HG03108 (cell line): ENCODE results near the gene FAM217A.
A peak's percentile ranks its signal among the peaks of the same experiment; 100 is the strongest.

Source experiments
- ATAC-seq: cut with Tn5 transposase; IDR thresholded peaks from one replicate; pipeline ENCODE4 v1.9.1; 2021; ENCODE audit warnings: moderate library complexity; ENCODE audit not compliant: unreplicated experiment

Gene FAM217A

DNA sequence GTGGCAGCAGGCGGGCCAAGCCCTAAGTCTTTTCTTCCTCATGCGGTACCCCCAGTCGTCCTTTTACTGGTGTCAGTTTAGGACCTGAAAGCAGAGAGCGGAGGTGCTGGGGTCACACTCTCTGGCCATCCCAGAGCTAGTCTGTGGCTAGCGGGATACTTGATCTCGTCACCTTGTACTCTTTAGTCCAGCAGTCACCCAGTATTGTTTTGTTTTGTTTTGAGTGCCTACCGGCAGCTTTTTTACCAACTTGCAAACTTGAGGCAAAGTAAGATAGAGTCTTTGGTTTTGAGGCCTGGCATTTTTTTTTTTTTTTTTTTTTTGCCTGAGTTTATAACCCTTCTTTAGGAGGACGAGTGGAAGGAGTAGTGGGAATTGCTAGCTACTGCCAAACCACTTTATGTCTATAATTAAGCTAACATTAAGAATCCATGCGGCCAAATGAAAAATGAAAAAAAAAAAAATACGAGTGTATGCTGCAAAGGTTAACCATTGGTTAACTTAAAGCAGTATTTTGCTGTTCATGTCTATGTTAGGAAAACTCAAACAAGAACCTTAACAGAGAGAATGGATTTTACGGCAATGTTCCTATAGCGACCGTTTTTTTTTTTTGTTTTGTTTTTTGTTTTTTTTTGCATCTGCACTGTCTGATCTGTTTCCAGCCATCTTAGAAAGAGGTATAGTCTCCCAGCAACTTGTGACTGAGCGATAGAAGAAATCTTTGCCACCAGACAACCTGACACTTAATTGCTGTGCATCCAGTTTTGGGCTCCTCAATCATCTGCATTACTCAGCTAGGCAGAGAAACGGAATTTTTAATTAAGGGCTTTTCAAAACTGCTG, 56.9 kb downstream of the FAM217A start:
- peak; percentile 1 for ATAC-seq

DNA sequence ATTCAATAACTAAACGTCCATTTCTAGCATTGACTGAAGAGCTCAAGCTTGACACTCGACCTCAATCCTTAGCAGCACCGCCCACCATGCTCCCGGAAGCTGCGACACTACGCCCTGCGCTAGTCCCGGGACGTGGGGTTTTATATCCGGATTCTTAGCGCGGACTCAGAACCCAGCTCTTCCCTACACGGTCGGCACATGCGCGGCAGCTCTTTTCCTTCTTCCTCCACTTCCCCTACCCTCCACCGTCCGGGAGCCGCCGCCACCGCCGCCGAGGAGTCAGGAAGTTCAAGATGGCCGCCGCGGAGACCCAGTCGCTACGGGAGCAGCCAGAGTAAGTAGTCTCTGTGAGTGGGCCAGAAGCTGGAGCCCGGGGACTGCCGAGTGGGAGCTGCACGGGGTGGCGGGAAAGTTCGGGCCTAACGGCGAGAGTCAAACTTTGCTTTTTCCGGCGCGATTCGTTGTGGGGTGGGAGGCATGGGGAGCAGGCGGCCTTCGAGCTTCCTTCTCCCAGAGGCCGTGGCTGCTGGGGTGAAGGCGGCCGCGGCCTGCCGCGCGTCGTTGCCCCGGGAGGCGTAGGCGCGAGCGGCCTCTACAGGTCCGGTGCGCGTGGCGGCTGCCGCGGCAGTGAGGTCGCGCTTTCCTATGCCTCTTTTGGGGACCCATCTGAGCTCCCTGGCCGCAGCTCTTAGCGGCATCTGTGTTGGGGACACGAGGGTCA, 57.6 kb downstream of the FAM217A start:
- ATAC-seq, result peak; percentile 58

- no peak for ATAC-seq
These were observed 58.2 kb downstream of the FAM217A start for GRCh38 chr6:4020822-4021132.

GRCh38 chr6:4018924-4019236, 60.1 kb downstream of the FAM217A start:
- no peak for ATAC-seq
